ENCODE data around the gene ZNF568.

ZNF568 gene

GRCh38 chr19:36997152-36997842, 81.2 kb downstream of the ZNF568 start:
- no peaks in the 10 kb centered on the region for H4K20me1 ChIP-seq (ENCODE audit: insufficient read depth, low read length, poor library complexity, severe bottlenecking)
- no peak overlapping the region for H3K4me3 ChIP-seq (ENCODE audit: low read length, poor library complexity, severe bottlenecking)
- H3K9ac ChIP-seq (ENCODE audit: low read depth, low read length, poor library complexity, severe bottlenecking): no peak overlapping the region
- H3K27me3 ChIP-seq (ENCODE audit: insufficient read depth, low read length, poor library complexity, severe bottlenecking): no peaks in the 10 kb centered on the region
- H3K79me2 ChIP-seq (ENCODE audit: insufficient read depth, low read length): no peaks in the 10 kb centered on the region
- TF ChIP-seq EZH2phosphoT487 (IDR thresholded peaks at IDR 0.05; ENCODE audit: borderline replicate concordance): no peak
- TF ChIP-seq, protein P1, sequence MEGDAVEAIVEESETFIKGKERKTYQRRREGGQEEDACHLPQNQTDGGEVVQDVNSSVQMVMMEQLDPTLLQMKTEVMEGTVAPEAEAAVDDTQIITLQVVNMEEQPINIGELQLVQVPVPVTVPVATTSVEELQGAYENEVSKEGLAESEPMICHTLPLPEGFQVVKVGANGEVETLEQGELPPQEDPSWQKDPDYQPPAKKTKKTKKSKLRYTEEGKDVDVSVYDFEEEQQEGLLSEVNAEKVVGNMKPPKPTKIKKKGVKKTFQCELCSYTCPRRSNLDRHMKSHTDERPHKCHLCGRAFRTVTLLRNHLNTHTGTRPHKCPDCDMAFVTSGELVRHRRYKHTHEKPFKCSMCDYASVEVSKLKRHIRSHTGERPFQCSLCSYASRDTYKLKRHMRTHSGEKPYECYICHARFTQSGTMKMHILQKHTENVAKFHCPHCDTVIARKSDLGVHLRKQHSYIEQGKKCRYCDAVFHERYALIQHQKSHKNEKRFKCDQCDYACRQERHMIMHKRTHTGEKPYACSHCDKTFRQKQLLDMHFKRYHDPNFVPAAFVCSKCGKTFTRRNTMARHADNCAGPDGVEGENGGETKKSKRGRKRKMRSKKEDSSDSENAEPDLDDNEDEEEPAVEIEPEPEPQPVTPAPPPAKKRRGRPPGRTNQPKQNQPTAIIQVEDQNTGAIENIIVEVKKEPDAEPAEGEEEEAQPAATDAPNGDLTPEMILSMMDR (conservative IDR thresholded peaks at IDR 0.05; ENCODE audit: low read length): no peak
- peaks cover 7% of the 10 kb centered on the region; the same call in 1 of the 2 replicates for H3K36me3 ChIP-seq (ENCODE audit: insufficient read depth, low read length)
- no peaks in the 10 kb centered on the region for H3K4me1 ChIP-seq (ENCODE audit: insufficient read depth, low read length, poor library complexity, severe bottlenecking)
- H3K9me2 ChIP-seq (replicated peaks; ENCODE audit: low read depth, low read length): no peaks in the 10 kb centered on the region
- no peaks in the 10 kb centered on the region for H3F3A ChIP-seq (ENCODE audit: low read depth)
- H2AFZ ChIP-seq (ENCODE audit: low read length): no peak overlapping the region
- no peak overlapping the region for H3K4me2 ChIP-seq (ENCODE audit: low read depth, low read length, poor library complexity, severe bottlenecking)
- H3K9me3 ChIP-seq (ENCODE audit: insufficient read depth, low read depth, low read length): peaks cover 6% of the 10 kb centered on the region

DNA sequence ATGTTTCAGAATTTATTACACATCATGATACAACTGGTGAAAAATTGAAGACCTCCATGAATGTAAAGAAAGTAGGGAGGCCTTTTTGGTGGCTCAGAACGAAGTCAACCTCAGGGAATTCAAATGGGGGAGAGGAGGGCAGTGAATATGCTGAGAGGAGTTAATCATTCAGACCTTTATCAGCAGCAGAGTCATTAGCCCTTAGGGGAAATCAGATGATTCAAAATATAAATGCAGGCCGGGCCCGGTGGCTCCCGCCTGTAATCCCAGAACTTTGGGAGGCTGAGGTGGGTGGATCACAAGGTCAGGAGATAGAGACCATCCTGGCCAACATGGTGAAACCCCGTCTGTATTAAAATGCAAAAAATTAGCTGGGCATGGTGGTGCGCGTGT, 81.7 kb downstream of the ZNF568 start:
- Histone ChIP-seq H3F3A (ENCODE audit: low read depth) (no peaks in the 10 kb centered on the region), H2AFZ (ENCODE audit: low read length) (no peak overlapping the region), H3K79me2 (ENCODE audit: insufficient read depth, low read length) (no peaks in the 10 kb centered on the region), H3K36me3 (ENCODE audit: insufficient read depth, low read length) (peaks cover 6% of the 10 kb centered on the region; the same call in 1 of the 2 replicates), H3K4me3 (ENCODE audit: low read length, poor library complexity, severe bottlenecking) (no peak overlapping the region), H3K27me3 (ENCODE audit: insufficient read depth, low read length, poor library complexity, severe bottlenecking) (no peaks in the 10 kb centered on the region), H3K4me1 (ENCODE audit: insufficient read depth, low read length, poor library complexity, severe bottlenecking) (no peaks in the 10 kb centered on the region), H3K9ac (ENCODE audit: low read depth, low read length, poor library complexity, severe bottlenecking) (no peak overlapping the region), H3K9me2 (replicated peaks; ENCODE audit: low read depth, low read length) (no peaks in the 10 kb centered on the region), H3K4me2 (ENCODE audit: low read depth, low read length, poor library complexity, severe bottlenecking) (no peak overlapping the region), H3K9me3 (ENCODE audit: insufficient read depth, low read depth, low read length) (peaks cover 3% of the 10 kb centered on the region), H4K20me1 (ENCODE audit: insufficient read depth, low read length, poor library complexity, severe bottlenecking) (no peaks in the 10 kb centered on the region)
- no peak for TF ChIP-seq EZH2phosphoT487 (IDR thresholded peaks at IDR 0.05; ENCODE audit: borderline replicate concordance)
- TF ChIP-seq, protein P1 (conservative IDR thresholded peaks at IDR 0.05; ENCODE audit: low read length): no peak

DNA sequence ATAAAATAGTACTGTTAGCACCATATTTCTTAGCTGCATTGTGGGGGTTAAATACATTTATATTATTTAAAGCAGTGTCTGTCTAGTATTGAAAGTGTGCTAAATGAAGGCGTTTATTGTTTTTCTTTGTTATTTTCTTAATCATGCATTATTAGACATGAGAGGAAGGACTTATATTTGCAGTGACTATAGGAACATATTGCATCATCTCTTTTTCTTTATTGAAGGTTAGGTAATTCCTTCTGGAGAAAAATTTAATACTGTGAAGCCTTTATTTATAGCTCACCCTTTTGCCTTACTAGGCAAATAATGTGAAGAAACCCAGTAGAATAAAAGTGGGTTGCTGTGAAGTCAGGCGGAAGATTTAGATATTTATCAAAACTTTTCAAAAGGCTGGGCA, 83.2 kb downstream of the ZNF568 start:
- Histone ChIP-seq H3K36me3 (ENCODE audit: insufficient read depth, low read length) (peaks cover 4% of the 10 kb centered on the region; the same call in 1 of the 2 replicates), H3K4me1 (ENCODE audit: insufficient read depth, low read length, poor library complexity, severe bottlenecking) (no peaks in the 10 kb centered on the region), H3F3A (ENCODE audit: low read depth) (no peaks in the 10 kb centered on the region), H3K4me3 (ENCODE audit: low read length, poor library complexity, severe bottlenecking) (no peak overlapping the region), H3K4me2 (ENCODE audit: low read depth, low read length, poor library complexity, severe bottlenecking) (no peak overlapping the region), H3K27me3 (ENCODE audit: insufficient read depth, low read length, poor library complexity, severe bottlenecking) (no peaks in the 10 kb centered on the region), H2AFZ (ENCODE audit: low read length) (no peak overlapping the region), H3K9me3 (ENCODE audit: insufficient read depth, low read depth, low read length) (no peaks in the 10 kb centered on the region; the same call in 1 of the 2 replicates), H3K9me2 (replicated peaks; ENCODE audit: low read depth, low read length) (no peaks in the 10 kb centered on the region), H4K20me1 (ENCODE audit: insufficient read depth, low read length, poor library complexity, severe bottlenecking) (no peaks in the 10 kb centered on the region), H3K79me2 (ENCODE audit: insufficient read depth, low read length) (no peaks in the 10 kb centered on the region), H3K9ac (ENCODE audit: low read depth, low read length, poor library complexity, severe bottlenecking) (no peak overlapping the region)
- TF ChIP-seq EZH2phosphoT487 (IDR thresholded peaks at IDR 0.05; ENCODE audit: borderline replicate concordance): no peak
- TF ChIP-seq, protein P1 (conservative IDR thresholded peaks at IDR 0.05; ENCODE audit: low read length): no peak
